Testis (tissue), 3 donors: ENCODE results near the gene LY6G5B. TPM values are rescaled to one million over a fixed set of nuclear protein-coding genes. Genes with fewer than 3 reads are reported as not detected.
A peak's percentile ranks its signal among the peaks of the same experiment; 100 is the strongest.

Experiments
- DNase-seq: peaks from one replicate; pipeline ENCODE4 v3.0.0-alpha.2; 2019
- H3K27ac ChIP-seq, 2 donors: fragments of 200-600 bp; sonication (generic); one replicate each; pipeline ENCODE4 v1.5.1; 2019
- H3K27me3 ChIP-seq: fragments of 200-600 bp; sonication (generic); one replicate; pipeline ENCODE4 v1.5.1; 2019
- H3K36me3 ChIP-seq: fragments of 200-600 bp; sonication (generic); one replicate; pipeline ENCODE4 v1.5.1; 2017; ENCODE audit warnings: low read depth; ENCODE audit errors: missing control alignments
- H3K4me1 ChIP-seq: fragments of 200-600 bp; sonication (generic); one replicate; pipeline ENCODE4 v1.5.1; 2019
- H3K4me3 ChIP-seq, 2 donors: fragments of 200-600 bp; sonication (generic); one replicate each; pipeline ENCODE4 v1.5.1; 2017 to 2019
- H3K9me3 ChIP-seq: fragments of 200-600 bp; sonication (generic); one replicate; pipeline ENCODE4 v1.5.1; 2017
- POLR2A ChIP-seq: fragments of 450-650 bp; IDR thresholded peaks from one replicate; pipeline ENCODE4 v1.6.1; 2017; ENCODE audit warnings: antibody characterized with exemption, mild to moderate bottlenecking, moderate library complexity
- WGBS, 2 donors: methylation state at CpG; one replicate each; pipeline ENCODE4 v1.1.5; 2018; 5-methylcytosine and 5-hydroxymethylcytosine counted together
- intact Hi-C: fragments of 100-400 bp; cut with DNase I; formaldehyde crosslinking; loops from one replicate; pipeline ENCODE4 v1.15.1; 2023; ENCODE audit warnings: low total_unique reads
- polyA plus RNA-seq: library from polyadenylated mRNA; stranded (reverse); fragments of 350-450 nt; fragmentation: Illumina TruSeq; extraction: RNeasy Lipid Tissue Mini Kit (QIAGEN cat#74804); gene quantifications from one replicate; pipeline ENCODE4 v1.2.3, GENCODE V29; 2014; ENCODE audit warnings: low read depth, low replicate concordance; ENCODE audit not compliant: insufficient read depth
- total RNA-seq, 2 donors: library from RNA; depleted of rRNA; stranded (reverse); fragments of >200 nt; gene quantifications; one replicate each; pipeline ENCODE4 v1.2.3, GENCODE V29; 2016
- TF ChIP-seq, protein P1 (sequence below), 3 experiments: fragments of 450-650 bp in 2 of 3; fragments of 200-600 bp in 1 of 3; sonication (generic) in 1 of 3; IDR thresholded peaks; one replicate each; pipeline ENCODE4 v1.5.1; 2016 to 2019; ENCODE audit warnings: antibody characterized with exemption in 3 of 3, mild to moderate bottlenecking in 2 of 3, moderate library complexity in 1 of 3

The LY6G5B gene
- total and polyA plus RNA-seq, 3 donors from 2014 or later = 14.0 to 16.3 (median 15.9) TPM

DNA sequence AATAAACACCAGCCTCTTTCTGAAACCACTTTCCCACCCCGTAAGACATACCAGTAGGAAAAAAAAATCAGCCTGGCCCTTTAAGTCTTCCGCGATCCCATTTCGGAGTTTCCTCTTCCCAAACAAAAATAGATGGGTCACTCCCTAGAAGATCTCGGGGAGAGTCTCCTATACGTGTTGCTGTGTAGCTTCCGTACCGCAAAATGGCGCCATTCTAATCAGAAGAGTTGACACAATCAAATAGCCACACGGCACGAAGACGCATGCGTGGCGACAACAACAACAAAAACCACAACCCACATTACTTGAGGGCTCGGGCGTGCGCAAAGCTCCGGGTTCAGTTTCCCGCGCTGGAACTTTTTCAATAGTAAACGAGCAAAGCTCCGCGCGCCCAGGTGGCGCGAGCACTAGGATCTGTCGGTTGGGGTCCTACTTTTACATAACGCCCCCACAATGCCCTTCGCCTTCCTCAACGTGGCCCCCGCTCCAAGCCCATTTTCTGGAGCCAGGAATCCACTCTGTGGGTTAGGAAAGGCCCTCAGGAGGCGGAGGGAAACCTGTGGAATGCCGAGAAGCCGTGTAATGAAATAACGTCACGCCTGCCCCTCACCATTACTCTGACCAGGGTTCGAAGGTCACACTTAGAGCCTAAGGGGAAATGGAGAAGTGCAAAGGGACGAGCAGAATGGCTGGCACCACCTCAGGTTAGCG lies 4.8 kb upstream of the LY6G5B start, which contains the start of gene GPANK1:
Gene GPANK1 (minus strand): TSS at position 208 of the 711 bp plus-strand sequence. CDS start 519 bp downstream, outside the sequence.
- peaks cover 33% of the 10 kb centered on the region for H3K4me1 ChIP-seq
- no peaks in the 10 kb centered on the region for H3K27me3 ChIP-seq
- TF ChIP-seq, protein P1, sequence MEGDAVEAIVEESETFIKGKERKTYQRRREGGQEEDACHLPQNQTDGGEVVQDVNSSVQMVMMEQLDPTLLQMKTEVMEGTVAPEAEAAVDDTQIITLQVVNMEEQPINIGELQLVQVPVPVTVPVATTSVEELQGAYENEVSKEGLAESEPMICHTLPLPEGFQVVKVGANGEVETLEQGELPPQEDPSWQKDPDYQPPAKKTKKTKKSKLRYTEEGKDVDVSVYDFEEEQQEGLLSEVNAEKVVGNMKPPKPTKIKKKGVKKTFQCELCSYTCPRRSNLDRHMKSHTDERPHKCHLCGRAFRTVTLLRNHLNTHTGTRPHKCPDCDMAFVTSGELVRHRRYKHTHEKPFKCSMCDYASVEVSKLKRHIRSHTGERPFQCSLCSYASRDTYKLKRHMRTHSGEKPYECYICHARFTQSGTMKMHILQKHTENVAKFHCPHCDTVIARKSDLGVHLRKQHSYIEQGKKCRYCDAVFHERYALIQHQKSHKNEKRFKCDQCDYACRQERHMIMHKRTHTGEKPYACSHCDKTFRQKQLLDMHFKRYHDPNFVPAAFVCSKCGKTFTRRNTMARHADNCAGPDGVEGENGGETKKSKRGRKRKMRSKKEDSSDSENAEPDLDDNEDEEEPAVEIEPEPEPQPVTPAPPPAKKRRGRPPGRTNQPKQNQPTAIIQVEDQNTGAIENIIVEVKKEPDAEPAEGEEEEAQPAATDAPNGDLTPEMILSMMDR (IDR thresholded peaks at IDR 0.05) = no peak
- TF ChIP-seq POLR2A = no peak
- peak; percentile 97 for DNase-seq
- H3K36me3 ChIP-seq = no peaks in the 10 kb centered on the region
- 0 to 1% methylated on average over 20 to 39 of the region's 39 CpGs for whole genome bisulfite sequencing, 2 donors
- H3K4me3 ChIP-seq = peak within 1 kb of the TSS; percentile 81 to 93
- peak within 1 kb of the TSS; percentile 90 to 97 for H3K27ac ChIP-seq
- intact Hi-C loops = no loop called here
- no peaks in the 10 kb centered on the region for H3K9me3 ChIP-seq

DNA sequence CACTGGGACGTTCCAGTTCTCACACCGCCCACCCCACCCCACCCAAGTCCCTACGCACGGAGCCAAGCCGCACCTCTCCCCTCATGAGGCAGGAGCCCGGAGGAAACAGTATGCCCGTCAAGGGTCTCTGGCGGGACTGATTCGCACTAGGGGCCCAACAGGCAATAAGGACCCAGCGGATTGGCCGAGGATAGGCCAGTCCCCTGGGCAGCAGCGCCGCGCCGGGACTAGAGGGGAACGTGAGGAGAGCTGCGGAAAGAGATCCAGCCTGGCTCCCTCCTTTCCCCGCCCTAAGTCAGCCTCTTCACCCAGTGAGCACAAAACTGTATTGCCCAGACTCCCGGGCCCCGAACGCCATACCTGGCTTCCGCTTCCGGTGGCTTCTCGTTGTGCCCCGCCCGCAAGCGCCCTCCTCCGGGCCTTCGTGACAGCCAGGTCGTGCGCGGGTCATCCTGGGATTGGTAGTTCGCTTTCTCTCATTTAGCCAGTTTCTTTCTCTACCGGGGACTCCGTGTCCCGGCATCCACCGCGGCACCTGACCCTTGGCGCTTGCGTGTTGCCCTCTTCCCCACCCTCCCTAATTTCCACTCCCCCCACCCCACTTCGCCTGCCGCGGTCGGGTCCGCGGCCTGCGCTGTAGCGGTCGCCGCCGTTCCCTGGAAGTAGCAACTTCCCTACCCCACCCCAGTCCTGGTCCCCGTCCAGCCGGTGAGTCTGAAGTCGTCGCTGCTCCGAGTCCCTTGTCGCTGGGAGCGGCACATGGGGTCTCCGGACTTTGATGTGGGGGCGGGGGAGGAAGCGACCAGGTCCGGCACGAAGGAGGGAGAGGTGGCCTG lies 4.1 kb upstream of the LY6G5B start, which contains the start of gene CSNK2B:
Gene CSNK2B (plus strand): TSS at position 580 of the 836 bp plus-strand sequence. CDS start 752 bp downstream, outside the sequence.
- Histone ChIP-seq H3K36me3 (no peaks in the 10 kb centered on the region), H3K4me1 (peaks cover 33% of the 10 kb centered on the region)

DNA sequence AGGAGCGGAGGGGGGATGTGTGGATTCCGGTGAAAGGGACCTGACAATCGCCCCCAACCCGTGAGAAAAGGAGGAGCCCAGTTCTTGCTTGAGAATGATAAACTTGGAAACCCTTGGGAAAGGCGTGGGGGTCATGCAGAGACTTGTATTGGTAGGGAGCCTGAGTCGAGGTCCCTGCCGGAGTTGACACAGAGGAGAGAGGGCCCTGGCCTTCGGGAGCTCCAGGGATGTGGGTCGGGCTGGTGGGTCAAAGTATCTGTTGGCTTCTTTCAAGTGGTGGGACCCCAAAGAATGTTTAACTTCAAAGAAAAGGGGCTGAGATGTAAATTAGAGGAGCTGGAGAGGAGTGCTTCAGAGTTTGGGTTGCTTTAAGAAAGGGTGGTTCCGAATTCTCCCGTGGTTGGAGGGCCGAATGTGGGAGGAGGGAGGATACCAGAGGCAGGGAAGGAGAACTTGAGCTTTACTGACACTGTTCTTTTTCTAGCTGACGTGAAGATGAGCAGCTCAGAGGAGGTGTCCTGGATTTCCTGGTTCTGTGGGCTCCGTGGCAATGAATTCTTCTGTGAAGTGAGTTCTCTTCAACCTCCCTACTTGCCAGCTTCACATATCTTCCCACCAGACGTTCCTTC lies 3.3 kb upstream of the LY6G5B start:
- Histone ChIP-seq H3K4me1 (peaks cover 26% of the 10 kb centered on the region), H3K4me3 (peak overlapping the region; percentile 81 to 93), H3K27me3 (no peaks in the 10 kb centered on the region), H3K9me3 (no peaks in the 10 kb centered on the region), H3K36me3 (no peaks in the 10 kb centered on the region), H3K27ac (peak overlapping the region; percentile 90 to 97)
- TF ChIP-seq POLR2A = no peak
- TF ChIP-seq, protein P1 (IDR thresholded peaks at IDR 0.05) = no peak
- 1 to 3% methylated on average over 12 to 15 of the region's 15 CpGs for WGBS, 2 donors
- DNase-seq = no peak
- intact Hi-C loops = no loop called here

More for the DNA sequence above, 4.1 kb upstream of the LY6G5B start, which contains the start of gene CSNK2B:
- H3K27me3 ChIP-seq = no peaks in the 10 kb centered on the region
- 0% methylated on average over 33 to 63 of the region's 63 CpGs for WGBS, 2 donors
- intact Hi-C loops = no loop called here
- H3K27ac ChIP-seq = peak within 1 kb of the TSS; percentile 90 to 97
- DNase-seq = peak; percentile 100
- H3K9me3 ChIP-seq = no peaks in the 10 kb centered on the region
- TF ChIP-seq, protein P1 (IDR thresholded peaks at IDR 0.05) = no peak
- TF ChIP-seq POLR2A = no peak
- H3K4me3 ChIP-seq = peak within 1 kb of the TSS; percentile 81 to 93

DNA sequence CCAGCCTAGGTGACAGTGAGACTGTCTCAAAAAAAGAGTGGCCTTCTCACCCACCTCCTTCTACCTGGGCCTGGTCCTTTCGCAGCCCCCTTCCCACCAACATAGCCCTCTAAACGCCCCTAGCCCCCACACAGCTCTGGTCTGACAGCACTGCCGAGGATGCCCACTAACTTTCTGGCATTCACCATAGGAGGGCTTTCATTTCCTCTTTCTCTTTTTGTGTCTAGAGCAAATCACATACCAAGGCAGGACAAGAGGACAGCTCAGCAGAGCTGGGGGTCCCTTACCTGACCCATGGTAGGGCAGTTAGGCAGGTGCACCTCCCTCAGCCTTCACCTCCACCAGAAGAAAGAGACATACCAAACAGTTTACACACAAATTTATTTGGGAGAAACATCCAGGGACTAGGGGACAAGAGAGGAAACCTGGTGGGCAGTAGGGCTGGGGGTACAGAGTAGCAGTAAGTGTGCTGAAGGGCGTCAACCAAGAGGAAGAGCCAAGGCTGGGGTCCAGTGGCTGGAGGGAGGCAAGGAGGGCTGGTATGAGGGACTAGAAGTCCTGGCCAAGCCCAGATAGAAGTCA lies 6.6 kb downstream of the LY6G5B start:
- TF ChIP-seq, protein P1 (IDR thresholded peaks at IDR 0.05) = no peak
- no peak for TF ChIP-seq POLR2A

More for the DNA sequence above, 6.6 kb downstream of the LY6G5B start:
- intact Hi-C loops = no loop called here
- DNase-seq = no peak
- no peaks in the 10 kb centered on the region for H3K36me3 ChIP-seq
- WGBS, 2 donors = 84% methylated on average over 4 of the region's 4 CpGs
- H3K4me1 ChIP-seq = peaks cover 6% of the 10 kb centered on the region
- no peak overlapping the region for H3K4me3 ChIP-seq
- no peaks in the 10 kb centered on the region for H3K27me3 ChIP-seq
- no peak overlapping the region for H3K27ac ChIP-seq
- no peaks in the 10 kb centered on the region for H3K9me3 ChIP-seq
